GM18868 (cell line): ENCODE data around the gene SPINK14.

Experiments
- ATAC-seq: cut with Tn5 transposase; IDR thresholded peaks from one replicate; pipeline ENCODE4 v1.9.1; 2021; ENCODE audit warnings: mild to moderate bottlenecking, moderate library complexity; ENCODE audit not compliant: unreplicated experiment

Gene SPINK14

GRCh38 chr5:148193202-148193601, 24.9 kb downstream of the SPINK14 start:
- no peak for ATAC-seq

GRCh38 chr5:148201151-148201550, 32.8 kb downstream of the SPINK14 start:
- ATAC-seq = no peak

- no peak for ATAC-seq
These were observed 34.3 kb downstream of the SPINK14 start, which contains the start of gene SPINK6 for GRCh38 chr5:148202531-148203203. SPINK6 (plus strand) TSS chr5:148203042; CDS start chr5:148203097, 55 bp downstream.

- no peak for ATAC-seq
These were observed 36.9 kb downstream of the SPINK14 start for GRCh38 chr5:148205044-148205806.

GRCh38 chr5:148205865-148206264, 37.5 kb downstream of the SPINK14 start:
- ATAC-seq = no peak

- no peak for ATAC-seq
These were observed 38.3 kb downstream of the SPINK14 start for GRCh38 chr5:148206620-148207019.

GRCh38 chr5:148208226-148208625, 39.9 kb downstream of the SPINK14 start:
- no peak for ATAC-seq

- no peak for ATAC-seq
These were observed 40.9 kb downstream of the SPINK14 start for GRCh38 chr5:148209151-148209770.

GRCh38 chr5:148214665-148215185, 46.4 kb downstream of the SPINK14 start:
- no peak for ATAC-seq

GRCh38 chr5:148221508-148221907, 53.2 kb downstream of the SPINK14 start:
- ATAC-seq = no peak

GRCh38 chr5:148224117-148224742, 55.9 kb downstream of the SPINK14 start:
- ATAC-seq = no peak
